GM18498 (cell line): ENCODE results near the gene HTR1B.

Experiments used
- ATAC-seq: cut with Tn5 transposase; IDR thresholded peaks from one replicate; pipeline ENCODE4 v1.9.1; 2021; ENCODE audit warnings: mild to moderate bottlenecking, moderate library complexity; ENCODE audit not compliant: unreplicated experiment

HTR1B gene, protein sequence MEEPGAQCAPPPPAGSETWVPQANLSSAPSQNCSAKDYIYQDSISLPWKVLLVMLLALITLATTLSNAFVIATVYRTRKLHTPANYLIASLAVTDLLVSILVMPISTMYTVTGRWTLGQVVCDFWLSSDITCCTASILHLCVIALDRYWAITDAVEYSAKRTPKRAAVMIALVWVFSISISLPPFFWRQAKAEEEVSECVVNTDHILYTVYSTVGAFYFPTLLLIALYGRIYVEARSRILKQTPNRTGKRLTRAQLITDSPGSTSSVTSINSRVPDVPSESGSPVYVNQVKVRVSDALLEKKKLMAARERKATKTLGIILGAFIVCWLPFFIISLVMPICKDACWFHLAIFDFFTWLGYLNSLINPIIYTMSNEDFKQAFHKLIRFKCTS

DNA sequence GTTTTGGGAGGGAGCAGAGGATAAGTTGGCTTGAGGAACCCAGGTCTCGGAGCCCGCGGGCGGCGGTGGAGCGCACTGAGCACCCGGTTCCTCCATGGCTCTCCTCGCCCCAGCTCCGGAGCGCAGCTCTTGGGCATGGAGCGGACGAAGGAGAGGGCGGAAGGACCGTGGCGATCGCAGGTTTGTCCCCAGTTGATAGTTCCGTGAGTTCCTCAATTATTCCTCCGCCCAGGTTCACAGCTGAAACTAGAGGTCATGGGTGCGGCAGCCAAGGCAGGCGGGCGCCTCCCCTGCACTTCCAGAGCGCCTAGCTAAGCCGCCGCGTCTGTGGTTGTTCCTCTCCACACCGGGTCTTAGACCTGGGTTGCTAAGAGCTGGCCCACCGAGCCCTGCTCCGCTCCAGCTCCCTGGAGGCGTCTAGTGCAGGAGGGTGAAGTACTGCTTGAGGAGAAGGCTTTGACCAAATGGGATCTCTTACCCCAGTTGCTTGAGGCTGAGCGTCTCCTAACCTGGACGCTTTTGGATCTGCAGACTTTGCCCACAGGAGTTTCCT lies at the start of gene HTR1B:
Gene HTR1B (minus strand): TSS at position 184 of the 553 bp plus-strand sequence. CDS start 88 bp downstream, at position 96.
- ATAC-seq = no peak

DNA sequence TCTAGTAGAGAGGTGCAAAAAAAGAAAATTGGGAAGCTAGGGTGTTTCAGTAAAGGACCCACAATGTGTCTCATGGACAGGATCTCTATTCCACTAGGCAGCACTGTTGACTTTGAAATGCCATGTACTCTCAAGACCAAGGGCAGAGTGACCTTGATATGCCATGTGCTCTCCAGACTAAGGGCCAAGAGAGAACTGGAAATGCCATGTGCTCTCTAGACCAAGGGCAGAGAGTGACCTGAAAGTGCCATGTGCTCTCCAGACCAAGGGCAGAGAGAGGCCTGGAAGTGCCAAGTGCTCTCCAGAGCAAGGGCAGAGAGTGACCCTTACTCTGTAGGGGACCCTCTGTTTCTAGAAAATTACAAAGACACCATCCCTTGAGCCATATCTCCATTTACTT lies 49.3 kb upstream of the HTR1B start:
- no peak for ATAC-seq

DNA sequence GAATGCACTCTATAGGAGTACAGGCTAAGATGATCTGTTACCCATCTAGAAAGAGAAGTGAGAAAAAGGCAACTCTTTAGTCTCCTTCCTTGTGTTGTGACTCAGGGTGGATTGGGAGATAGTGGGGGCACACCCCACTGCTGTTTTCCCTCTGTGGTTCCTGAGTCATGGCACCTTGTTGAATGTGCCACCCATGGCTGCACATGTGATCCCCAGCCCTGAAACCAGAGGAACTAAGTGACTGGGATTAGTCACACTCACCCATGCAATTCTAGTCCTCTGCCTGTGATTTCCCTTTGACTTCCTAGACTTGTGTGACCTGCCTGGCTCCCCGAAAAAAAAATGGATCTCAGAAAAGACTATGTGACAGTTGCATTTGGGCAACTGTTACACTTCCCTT lies 48.6 kb upstream of the HTR1B start:
- no peak for ATAC-seq

DNA sequence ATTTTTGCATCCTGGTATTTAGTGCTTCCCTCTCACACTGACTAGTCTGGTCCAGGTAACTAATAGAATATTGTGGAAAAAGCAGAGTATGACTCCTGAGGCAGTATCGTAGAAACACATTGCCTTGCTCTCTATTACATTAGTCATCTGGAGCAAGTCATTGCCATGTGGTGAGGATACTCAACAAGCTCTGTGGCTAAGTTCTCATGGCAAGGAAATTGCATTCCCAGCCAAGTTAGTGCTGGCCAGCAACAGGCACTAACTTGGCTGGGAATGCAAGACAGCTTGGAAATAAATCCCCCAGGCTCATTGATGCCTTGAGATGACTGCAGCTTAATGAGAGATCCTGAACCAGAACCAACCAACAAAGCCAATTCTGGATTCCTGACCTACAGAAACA lies 39.7 kb upstream of the HTR1B start:
- ATAC-seq = no peak

DNA sequence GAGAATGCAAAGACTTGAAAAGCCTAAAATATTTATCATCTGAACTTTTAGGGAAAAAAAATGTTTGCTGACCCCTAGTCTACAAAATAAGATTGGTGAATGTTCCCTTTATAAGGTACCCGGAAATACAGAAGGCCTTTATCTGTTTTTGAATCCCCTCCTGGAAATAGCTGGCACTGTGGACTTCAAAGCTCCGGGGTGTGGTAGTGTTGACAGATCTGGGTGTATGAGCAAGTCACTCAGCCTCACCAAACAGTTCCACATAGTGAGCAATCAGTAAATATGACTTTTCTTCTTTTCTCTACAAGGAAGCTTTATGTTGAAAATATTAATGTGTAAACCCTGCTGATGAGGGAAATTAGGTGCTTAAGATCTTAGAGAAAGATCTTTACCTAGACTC lies 29.2 kb upstream of the HTR1B start:
- no peak for ATAC-seq

DNA sequence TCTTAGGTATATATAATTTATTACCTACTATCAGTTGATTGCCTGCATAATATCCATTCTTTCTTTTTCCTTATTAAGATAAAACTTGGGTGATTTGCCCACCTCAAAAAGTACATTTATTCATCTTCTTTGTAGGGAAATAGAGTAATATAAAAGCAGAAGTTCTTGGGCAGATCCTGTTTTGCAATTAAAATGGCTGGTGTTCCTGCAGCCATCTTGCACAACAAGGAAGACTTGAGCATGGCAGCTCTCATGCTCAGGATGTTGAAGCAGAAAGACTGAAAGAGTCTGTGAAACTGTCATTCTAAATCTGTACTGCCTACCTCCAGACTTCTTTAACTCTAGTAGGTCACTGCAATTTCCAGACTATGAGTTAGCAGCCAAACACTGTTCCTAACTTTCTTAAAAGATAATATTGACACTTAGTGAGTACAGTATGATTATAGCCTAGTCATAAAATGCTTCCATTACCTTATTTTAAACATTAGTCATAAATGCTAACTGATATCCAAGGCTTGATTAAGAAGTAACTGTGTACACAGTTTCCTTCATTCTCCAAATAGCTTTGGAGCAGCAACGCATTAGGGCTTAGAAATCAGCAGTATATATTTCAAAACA lies 24.6 kb upstream of the HTR1B start:
- ATAC-seq = no peak

DNA sequence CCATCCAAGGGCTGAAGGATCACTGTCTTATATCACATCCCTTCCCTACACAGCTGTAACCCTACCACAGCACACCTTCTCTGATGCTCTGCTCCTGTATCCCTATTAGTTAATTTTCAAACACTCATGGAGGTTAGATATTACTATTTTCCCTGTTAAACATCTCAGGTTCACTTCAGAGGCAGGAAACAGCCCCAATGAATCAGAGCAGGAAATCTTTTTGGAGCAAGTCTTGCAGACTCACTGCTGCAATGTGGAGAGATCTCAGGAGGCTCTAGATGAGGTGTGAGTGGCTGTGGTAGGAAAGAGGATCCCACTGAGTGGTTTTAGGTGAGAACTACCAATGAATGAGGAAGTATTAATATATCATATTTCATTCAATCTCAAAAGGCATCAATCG lies 19.7 kb upstream of the HTR1B start:
- ATAC-seq = no peak

DNA sequence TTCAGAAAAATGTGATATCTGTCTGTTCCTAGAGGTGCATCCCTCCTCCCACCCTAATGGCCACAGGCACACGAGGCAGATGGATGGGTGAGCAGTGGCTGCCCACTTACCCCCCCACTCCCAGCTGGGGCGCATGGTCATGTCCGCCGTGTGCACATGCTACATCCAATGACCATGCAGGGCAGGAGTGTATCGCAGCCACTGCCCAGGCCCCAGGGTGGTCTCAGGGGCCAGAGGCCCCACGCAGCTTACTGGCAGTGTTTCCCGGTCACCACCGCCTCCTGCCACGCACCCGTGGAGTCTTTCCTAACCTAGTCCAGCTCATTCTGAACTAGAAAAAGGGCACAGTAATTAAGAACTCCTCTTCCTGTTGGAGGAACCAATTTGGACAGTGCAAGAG lies 11.7 kb upstream of the HTR1B start:
- ATAC-seq = no peak

DNA sequence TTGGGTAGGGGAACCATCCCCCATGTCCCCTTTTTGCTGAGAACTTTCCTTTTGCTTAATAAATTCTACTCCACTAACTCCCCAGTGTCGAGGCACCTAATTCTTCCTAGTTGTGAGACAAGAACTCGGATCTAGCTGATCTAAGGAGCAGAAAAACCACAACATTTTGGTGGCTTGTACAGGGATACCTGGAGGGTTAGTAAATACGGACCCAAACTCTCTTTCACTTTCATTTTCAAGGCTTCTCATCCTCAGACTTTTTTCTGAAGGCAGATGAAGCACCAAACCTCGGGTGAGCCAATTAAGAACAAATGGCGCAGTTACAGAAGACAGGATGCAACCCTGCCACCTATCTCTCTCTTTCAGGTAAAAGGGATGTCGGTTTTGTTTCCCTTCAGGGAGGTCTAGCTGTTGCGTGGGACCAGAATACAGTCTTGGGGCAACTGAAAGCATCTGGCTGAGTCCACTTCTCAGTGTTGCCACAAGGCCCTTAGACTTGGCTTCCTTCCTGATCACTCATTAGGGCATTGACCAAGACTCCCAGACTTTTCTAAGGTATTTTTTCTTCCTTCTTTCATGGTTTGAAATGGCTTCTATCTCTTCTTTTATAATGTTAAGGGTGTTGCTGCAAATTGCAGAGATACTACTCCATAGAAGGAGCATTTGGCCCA lies 11.1 kb upstream of the HTR1B start:
- ATAC-seq = no peak

DNA sequence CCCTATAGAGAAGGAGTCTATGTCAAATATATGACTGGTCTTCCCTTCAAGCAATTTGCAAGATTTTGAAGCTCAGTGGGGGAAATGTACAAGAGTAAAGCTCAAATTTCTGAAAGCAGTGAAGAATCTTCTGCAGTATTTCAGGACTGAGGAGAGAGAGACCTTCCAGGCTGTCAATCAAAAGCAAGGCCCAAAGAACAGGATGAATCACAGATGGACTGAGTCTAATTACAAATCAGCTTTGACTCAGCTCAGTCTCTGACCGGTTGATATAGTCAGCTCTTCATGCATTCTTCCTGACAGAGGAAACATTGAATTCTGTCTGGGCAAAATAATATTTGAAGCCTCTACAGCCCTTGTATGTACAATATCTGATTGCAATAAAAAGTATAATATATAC lies 7.7 kb upstream of the HTR1B start:
- no peak for ATAC-seq

DNA sequence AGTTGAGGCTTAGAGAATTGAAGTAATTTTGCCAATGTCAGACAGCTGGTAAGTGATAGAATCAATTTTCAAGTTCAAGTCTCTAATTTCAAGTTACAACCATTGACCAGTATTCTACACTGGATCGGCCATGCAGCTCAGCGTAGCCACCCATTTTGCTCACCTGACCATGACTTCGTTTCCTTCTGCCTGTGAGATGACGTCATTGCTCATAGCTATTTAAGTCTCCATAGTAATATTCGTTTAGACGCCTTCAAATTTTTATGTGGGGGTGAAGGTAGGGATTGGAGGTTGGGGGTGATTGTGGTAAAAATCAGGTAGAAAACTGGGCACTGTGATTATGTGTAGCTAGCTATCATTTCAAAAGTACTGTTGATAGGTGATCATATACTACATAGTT lies 5.6 kb upstream of the HTR1B start:
- no peak for ATAC-seq

DNA sequence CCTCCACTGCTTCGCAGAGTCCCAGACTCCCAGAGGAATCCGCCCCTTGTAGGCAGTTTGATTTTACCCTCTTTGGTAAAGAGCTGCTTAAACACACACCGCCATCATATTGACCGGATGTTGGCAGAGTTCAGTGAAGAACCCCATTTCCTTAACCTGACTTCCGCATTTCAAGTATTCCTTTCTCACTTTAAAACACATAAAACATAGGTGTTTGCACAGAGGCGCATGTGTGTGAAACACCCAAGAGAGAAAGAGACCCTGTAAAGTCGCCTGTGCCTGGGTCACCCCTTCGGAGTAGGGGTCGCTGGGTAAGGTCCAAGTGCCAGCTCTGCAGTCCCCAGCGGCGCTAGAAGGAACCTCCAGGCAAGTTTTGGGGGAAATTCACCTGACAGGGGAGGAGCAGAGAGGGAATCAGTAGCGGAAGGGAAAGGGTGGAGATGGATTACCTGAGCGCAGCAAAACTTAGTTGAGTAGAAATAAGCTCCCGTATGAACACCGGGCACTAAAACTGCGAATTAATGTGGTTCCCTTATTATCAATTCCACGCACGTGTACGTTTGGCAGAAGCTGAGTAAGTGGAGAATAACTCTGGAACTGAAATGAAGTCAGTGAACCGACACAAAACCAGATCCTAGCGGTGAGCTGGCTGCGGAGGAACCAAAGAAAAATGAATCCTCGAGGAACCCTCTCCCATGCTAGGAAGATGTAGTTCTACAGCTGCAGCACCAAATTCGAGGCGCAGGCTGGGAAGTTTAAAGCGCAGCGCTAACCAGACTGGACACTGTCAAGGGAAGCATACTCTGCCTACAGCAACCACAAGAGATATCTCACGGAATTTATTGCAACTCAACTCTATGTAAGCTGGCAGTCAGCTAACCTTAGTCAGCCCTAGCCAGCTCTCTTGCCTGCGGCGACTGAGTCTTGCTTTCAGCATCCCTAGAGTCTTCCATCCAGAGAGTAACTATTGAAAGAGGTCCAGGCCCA lies 3.5 kb upstream of the HTR1B start:
- ATAC-seq = peak; percentile 77

DNA sequence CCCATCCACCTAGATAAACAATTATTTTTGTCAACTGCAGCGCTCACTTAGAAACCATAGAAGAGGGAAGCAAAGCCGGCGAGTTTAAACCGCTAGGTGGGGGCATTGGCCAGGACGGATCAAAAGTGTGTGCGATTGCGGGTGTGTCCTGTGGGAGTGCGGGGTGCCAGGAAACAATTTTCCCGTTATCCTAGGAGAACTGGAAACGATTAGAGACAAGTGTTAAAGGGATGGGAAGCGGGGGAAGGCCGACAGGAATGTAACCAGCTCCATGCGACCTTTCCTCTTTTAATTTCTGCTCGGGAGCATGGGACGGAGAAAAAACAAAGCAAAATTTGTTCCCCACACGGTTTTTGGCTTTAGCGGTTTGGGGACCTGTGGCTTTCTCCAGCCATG lies 2.8 kb upstream of the HTR1B start:
- peak; percentile 92 for ATAC-seq

DNA sequence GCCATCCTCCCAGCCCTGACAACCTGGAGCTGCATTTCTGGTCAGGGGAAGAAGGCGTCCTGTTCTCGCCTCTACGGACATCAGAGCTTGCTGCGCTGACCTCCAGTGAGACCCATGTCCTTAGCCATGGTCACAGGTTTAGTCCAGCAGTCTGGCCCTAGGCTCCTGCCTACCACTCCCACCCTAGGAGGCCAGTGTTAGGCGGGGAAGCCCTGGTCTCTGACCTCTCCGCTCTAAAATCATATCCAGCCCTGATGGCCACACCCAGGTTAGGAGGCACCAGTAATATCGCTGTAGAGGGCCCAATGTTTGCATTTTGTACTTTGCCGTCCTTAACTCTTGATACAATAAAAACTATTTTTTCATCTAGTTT lies 1.2 kb upstream of the HTR1B start:
- ATAC-seq = no peak

DNA sequence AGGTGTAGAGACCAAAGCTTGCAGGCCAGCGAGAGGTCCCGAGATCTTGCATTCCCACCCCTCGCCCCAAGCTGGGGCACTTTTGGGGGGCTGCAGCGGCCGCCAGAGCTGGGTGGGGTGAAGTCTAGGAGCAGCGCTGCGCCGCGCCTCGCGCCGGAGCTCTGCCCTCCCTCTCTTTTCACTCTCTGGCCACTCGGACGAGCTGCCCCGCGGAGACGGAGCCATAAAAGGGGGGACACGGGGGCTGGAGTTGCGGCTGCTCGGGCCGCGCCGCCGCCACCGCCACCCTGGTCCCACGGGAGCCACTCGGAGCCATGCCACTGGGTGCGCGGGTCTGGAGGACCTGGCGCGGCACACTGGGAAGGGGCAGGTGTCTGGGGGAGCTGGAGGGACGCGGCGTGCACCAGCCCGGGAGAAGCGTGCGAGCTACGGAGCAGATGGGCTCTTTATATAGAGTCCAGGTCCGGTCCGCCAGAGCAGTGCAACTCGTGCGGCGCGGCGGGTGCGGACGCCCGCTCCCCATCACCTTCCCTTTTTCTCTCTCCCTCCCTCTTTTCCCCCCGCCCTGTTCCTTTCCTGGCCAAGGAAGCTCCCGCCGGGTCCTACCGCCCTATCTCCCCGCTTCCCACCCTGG lies 687 bp upstream of the HTR1B start:
- no peak for ATAC-seq

DNA sequence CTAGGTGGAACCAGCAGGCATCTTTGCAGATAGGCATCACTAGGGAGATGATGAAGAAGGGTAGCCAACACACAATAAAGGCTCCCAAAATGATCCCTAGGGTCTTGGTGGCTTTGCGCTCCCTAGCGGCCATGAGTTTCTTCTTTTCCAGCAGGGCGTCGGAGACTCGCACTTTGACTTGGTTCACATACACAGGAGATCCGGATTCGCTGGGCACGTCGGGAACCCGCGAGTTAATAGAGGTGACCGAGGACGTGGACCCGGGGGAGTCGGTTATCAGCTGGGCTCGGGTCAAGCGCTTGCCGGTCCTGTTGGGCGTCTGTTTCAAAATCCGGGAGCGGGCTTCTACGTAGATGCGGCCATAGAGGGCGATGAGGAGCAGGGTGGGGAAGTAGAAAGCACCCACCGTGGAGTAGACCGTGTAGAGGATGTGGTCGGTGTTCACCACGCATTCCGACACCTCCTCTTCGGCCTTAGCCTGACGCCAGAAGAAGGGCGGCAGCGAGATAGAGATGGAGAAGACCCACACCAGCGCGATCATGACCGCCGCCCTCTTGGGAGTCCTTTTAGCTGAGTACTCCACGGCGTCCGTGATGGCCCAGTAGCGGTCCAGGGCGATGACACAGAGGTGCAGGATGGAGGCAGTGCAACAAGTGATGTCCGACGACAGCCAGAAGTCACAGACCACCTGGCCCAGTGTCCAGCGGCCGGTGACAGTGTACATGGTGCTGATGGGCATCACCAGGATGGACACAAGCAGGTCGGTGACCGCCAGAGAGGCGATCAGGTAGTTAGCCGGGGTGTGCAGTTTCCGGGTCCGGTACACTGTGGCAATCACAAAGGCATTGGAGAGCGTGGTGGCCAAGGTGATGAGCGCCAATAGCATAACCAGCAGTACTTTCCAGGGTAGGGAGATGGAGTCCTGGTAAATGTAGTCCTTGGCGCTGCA lies 658 bp downstream of the HTR1B start:
- ATAC-seq = no peak

DNA sequence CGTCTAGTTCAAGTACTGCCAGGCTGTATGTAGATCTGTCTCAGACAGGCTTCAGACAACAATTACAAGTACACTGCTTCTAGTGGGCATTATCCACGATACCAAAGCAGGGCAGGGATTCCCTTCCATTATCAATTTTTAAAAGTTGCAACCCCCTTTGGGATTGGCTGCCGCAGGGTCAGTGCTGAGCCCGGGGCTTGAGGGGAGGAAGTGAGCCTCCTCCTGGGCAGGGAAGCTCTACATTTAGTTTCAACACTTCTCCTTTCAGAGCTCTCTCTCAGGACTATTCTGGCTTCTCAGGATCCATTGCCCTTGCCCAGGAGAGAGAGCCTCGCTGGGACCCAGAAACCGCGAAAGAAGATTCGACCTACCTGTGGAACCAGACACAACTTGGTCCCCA lies 1.5 kb downstream of the HTR1B start:
- ATAC-seq = no peak

DNA sequence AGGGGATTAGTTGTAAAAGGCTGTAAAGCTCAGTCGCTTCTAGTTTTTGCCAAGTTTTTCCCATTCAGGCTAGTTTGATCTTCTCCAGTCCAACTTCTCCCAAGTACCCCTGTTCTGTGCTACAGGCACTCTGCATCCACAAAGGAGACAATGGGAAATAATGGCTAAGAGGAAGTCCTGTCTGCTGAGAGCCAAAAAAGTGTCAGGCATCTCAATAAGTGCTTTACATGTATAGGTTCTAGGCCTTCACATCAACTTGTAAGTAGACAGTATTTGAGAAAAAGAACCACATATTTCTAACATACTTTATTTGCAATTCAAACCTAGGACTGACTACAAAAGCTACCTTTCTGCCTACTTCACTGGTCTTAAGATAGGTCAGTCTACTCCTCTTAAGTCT lies 4.9 kb downstream of the HTR1B start:
- no peak for ATAC-seq

DNA sequence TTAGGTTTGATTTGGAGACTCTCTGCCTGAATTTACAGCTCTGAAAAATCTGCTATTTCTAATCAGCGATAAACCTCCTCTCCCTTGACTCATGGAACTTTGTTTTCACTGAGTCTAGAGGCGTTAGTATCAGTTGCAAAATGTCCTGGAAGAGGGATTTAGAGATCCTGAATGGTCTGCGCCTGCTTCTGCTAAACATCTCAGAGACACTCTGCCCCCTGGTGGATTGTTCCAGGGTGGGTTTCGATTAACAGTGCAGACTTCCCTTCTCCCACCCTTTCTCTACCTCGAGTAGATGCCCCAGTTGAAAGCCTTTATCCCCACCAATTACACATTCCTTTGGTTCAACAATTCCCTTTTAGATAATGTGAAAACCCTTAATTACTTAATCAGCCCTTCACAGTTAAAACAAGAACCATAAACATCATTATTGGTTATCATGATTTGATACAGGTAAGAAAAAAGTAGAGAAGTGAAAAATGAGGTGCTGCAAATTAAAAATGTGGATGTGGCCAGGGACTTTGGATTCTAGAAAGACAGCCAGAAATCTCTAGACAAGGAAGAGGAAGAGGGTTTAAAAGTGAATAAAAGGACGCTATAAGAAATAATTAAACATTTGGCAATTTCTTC lies 5.5 kb downstream of the HTR1B start:
- peak; percentile 86 for ATAC-seq
